CD4-positive, alpha-beta T cell treated with Interleukin-1 beta for 1 hour (primary cell): ENCODE data around the gene ANKLE1.
A peak's percentile ranks its signal among the peaks of the same experiment; 100 is the strongest.
"Not testable (repeated sequence)": the region's sequence is repeated elsewhere in the genome, so short reads cannot be mapped to it uniquely, and the experiment has no call there.

Source experiments
- DNase-seq, 2 donors: peaks; one replicate each; pipeline ENCODE4 v3.0.0-alpha.2; 2020 to 2022

The ANKLE1 gene

DNA sequence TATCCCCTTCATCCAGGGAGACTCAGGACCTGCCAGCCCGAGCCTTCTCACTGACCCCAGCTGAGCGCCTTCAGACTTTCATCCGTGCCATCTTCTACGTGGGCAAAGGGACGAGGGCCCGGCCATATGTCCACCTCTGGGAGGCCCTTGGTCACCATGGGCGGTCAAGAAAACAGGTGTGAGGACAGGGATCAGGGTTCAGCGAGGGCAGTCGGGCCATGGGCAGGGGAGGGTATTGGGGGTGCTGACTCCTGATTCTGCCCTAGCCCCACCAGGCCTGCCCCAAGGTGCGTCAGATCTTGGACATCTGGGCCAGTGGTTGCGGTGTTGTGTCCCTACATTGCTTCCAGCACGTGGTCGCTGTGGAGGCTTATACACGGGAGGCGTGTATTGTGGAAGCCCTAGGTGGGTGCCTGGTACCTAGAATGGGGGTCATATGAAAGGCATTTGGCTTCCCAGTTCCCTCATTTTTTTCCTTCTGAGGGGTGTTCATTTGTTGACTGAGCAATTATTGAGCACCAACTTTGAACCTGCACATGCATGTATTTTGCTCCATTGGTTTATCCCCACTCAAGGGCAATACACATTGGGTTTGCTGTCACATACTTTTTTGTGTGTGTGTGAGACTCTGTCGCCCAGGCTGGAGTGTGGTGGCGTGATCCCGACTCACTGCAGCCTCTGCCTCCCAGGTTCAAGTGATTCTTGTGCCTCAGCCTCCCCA lies 3.9 kb downstream of the ANKLE1 start:
- DNase-seq, result no peak

DNA sequence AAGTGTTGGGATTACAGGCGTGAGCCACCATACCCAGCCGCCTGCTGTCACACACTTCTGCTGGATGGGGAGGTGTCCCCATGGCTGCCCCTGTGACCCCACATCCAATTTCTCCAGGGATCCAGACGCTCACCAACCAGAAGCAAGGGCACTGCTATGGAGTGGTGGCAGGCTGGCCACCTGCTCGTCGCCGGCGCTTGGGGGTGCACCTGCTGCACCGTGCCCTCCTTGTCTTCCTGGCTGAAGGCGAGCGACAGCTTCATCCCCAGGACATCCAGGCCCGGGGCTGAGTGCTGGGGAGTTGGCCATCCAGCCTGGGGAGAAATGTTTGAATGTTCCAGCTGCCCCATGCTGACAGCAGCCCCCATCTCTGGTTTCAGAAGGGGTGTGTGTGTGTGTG lies 4.6 kb downstream of the ANKLE1 start:
- no peak for DNase-seq

DNA sequence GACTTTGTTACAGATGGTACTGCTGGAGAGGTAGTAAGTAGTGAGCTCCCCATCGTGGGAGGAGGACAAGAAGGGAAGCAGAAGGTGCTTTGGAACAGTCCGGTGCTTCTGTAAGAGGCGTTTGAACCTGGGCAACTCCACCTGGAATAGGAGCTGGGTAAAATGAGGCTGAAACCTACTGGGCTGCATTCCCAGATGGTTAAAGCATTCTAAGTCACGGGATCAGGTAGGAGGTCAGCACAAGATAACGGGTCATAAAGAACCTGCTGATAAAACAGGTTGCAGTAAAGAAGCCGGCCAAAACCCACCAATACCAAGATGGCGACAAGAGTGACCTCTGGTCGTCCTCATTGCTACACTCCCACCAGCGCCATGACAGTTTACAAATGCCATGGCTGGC lies 5.1 kb downstream of the ANKLE1 start:
- no peak for DNase-seq

DNA sequence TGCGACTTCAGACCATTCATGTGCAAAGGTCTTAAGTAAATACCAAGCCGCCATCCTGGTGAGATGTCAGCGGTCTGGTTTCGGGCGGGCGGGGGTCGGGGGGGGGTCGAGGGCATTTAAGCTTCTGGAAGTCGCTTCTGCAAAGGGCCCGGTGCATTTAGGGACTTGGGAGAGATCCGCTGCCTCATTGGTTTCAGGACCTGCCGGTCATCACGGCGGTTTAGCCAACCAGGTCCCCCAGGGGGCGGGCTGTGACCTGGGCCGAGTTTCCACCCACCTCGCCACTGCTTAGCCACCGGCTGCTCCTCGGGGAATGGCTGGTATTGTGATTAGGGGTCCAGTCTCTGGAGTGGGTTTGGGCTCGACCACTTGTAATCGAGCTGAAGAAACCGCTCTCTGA lies 7.8 kb downstream of the ANKLE1 start:
- DNase-seq, result peak; percentile 33 to 58

DNA sequence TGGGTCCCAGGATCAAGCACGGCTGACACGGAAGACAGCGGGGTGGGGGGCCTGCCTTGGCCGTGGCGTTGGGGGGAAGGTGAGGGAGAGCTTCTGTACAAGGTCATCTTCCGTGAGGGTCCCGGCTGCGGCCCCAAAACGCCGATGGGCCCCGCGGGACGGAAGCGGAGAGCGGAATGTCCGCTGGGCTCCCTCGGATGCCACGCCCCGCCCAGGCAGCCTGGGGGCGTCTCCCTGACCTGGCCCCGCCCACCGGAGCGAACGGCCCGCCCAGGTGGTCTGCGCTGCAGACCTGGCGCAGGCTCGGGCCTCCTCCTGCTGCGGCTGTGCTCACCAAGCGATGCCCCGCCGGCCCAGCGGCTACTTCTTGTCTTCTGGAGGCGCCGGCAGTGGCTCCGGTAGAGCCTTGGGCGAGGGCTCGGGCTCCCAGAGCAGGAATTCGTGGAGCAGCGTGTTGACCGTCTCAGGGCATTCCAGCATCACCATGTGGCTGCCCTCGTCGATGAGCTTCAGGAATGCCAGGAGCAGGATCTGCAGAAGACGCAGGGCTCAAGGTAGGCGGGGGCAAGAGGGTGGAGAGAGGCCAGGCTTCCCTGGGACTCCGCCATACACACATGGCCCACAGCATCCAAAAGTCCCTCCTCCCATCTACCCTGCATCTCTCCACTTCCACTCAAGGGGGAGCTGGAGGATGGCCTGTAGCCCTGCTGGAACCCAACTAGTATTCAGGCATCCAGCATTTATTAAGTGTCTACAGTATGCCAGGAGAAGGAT lies 10.8 kb downstream of the ANKLE1 start:
- DNase-seq, result peak; percentile 82 to 85

GRCh38 chr19:17293605-17294004 lies 11.9 kb downstream of the ANKLE1 start:
- no peak for DNase-seq

DNA sequence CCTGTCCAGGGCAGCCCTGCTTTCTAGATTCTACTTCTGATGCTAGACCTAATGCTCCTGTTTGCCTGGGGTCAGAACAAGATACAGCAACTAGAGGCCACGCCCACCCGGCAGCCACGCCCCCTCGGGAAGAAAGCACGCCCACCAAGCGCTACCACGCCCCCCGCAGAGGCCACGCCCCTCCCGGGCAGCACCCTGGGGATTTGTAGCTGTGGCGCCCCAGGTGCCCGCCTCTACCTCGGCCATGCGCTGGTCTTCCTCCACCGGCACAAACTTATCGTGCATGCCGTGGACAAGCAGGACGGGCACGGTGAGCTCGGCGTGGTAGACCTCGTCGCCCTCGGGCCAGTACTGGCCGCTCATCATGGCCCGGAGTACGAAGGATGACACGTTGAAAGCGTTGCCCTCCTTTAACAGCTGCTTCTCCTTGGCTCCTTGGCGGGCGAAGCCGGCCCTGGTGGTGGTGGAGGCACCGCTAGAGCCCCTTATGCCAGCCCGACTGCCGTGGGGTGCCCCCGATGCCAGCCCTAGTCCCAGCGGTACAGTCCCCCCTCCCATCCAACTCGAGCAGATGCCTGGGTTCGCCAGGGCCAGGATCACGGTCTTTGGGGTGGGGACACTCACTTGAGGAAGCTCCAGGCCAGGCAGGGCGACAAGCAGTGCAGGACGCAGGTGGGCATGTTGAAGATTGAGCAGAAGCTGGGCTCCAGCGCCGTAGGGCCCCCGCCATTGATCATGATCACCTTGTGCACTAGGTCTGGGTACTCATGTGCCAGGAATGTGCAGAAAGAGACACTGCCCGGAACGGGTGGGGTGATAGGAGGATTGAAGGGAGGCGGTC lies 12.6 kb downstream of the ANKLE1 start:
- DNase-seq, result peak; percentile 38 to 59

GRCh38 chr19:17295551-17295950 lies 13.8 kb downstream of the ANKLE1 start:
- DNase-seq, result not testable (repeated sequence)

- DNase-seq, result no peak
These were observed 14.6 kb downstream of the ANKLE1 start for GRCh38 chr19:17296273-17296672.

DNA sequence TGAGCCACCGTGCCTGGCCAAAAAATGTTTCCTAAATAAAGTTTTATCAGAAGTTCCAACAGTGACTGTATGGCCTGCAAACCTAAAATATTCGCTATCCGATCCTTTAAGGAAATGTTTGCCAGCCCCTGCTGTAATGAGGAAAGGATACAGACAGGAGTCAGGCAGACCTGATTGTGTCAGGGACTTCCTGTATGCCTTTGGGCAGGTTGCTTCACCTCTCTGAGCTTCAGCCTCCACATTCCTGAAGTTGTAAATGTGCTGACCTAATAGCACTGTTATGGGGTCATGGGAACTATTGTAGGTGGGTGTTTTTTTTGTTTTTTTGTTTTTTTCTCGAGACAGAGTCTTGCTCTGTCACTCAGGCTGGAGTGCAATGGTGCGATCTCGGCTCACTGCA lies 15.3 kb downstream of the ANKLE1 start:
- DNase-seq, result no peak

GRCh38 chr19:17300992-17301619 lies 19.4 kb downstream of the ANKLE1 start:
- DNase-seq, result no peak

- peak; percentile 39 to 45 for DNase-seq
These were observed 20.9 kb downstream of the ANKLE1 start for GRCh38 chr19:17302391-17303166.

GRCh38 chr19:17303167-17303939 lies 21.7 kb downstream of the ANKLE1 start, which contains the start of gene ABHD8:
Gene ABHD8, minus strand, starts transcription at chr19:17303425. Its CDS starts 1,809 bp downstream, at chr19:17301616.
- peak; percentile 95 for DNase-seq

DNA sequence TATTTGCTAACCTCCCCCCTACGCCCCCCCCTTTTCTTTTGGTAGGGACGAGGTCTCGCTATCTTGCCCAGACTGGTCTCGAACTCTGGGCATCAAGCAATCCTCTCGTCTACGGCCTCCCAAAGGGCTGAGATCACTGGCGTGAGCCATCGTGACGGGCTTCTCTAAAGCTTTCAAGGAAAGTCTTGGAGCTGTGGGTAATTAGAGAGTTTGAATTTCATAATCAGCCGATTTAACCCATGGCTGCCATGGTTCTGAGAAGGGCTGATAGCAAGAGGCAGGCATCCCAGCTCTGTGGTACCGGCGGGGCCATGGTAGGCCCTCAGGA lies 22.2 kb downstream of the ANKLE1 start:
- no peak for DNase-seq

DNA sequence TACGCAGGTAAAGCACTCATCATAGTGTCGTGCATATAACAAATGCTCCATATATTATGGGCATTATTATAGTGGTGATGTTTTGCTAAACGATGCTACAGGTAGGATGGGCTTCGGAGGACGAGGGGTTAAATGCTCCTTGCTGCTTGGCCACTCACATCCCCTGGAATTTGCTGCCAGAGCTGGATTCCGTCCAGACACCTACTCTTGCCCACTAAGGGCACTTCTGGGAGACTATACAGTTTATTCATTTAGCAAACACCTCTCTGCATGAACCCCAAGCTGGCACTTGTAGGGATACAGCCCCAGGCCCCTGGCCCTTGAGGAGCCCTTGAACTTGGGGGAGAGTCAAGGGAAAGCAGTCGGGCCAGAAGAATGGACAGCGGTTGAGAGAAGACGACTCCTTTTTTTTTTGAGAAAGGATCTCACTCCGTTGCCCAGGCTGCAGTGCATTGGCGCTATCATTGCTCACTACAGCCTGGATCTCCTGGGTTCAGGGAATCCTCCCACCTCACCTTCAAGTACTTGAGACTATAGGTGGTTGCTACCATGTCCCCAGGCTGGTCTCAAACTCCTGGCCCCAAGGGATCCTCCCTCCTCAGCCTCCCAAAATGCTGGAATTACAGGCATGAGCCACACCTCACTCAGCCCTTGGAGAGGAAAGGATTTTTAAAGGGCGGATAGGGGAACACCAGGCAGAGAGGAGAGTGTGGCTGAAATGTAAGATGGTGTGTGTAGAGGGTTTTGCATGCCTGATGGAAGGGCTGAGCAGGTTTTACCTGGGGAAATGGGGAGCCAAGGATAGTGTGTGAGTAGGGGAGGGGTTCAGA lies 22.9 kb downstream of the ANKLE1 start:
- DNase-seq, result no peak

DNA sequence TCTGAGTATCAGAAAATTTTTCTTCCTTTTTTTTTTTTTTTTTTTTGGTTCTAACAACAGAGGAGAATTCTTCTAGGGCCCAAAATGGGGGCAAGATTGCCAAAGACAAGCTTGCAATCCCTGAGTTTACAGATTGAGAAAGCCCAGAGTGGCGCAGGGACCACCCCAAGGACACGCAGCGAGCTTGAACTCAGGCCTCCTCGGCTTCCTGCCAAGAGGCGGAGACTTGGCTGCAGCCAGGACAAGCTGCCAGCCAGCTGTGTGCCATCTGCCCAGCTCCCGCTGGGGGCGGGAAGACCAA lies 23.5 kb downstream of the ANKLE1 start:
- DNase-seq, result no peak

DNA sequence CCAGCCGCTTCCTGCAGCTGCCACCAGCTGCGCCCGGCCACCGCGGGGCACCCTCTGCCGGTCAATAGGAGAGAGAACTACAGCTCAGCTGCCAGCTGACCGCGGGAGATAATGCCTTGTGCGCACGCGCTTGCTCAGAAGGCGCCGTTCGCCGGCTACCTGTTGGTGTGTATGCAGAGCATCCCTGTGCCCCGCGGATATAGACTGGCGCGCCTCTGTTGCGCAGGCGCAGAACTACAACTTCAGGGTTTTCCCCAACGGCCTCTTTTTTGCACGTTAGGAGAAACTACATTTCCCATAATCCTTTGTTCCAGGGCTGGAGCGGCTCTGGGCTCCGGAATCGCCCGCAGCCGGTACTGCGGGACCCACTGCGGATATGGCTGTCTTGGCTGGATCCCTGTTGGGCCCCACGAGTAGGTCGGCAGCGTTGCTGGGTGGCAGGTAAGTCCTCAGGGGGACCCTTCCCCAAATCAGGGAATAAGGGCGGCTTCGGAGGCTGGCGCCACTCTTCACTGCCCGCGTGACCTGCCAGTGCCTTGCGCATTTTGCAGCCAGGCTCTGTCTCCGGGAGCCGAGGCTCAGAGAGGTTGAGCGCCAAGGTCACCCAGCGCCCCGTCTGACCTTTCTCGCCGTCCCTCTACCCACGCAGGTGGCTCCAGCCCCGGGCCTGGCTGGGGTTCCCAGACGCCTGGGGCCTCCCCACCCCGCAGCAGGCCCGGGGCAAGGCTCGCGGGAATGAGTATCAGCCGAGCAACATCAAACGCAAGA lies 24.0 kb downstream of the ANKLE1 start, which contains the start of gene MRPL34:
TSS of gene MRPL34 (plus strand) at position 356 of the 768 bp plus-strand sequence. CDS start at position 377, 21 bp downstream.
- DNase-seq, result peak; percentile 98 to 100

DNA sequence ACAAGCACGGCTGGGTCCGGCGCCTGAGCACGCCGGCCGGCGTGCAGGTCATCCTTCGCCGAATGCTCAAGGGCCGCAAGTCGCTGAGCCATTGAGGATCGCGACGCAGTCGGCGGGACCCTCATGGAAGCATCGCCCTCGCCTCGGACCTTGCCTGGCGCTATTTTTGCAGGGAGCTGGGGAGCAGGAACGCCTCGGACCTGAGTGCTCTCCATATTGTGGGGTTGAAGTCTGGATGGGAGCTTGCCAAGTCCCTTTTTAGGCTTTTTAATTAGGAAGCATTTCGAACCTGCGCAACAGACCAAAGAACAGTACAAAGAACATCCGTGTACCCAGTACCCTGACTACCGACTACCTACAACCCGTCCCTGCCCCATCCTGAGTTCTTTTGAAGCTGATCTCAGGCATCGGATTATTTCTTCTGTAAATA lies 24.6 kb downstream of the ANKLE1 start:
- DNase-seq, result no peak

GRCh38 chr19:17307876-17308377 lies 26.2 kb downstream of the ANKLE1 start:
- no peak for DNase-seq
